B cell (primary cell): ENCODE data around the gene MEIOB.

Experiments
- CTCF ChIP-seq: fragments of 200-600 bp; IDR thresholded peaks from one replicate; pipeline ENCODE4 v1.8.0; 2022; ENCODE audit warnings: antibody characterized with exemption, mild to moderate bottlenecking
- EZH2 ChIP-seq: IDR thresholded peaks from 2 replicates; pipeline ENCODE4 v1.6.1; 2012; ENCODE audit warnings: borderline replicate concordance, low read depth, mild to moderate bottlenecking, moderate library complexity, low read length; ENCODE audit not compliant: insufficient read depth, poor library complexity, severe bottlenecking

- TF ChIP-seq CTCF (no peak), EZH2 (no peak)
Observed at GRCh38 chr16:1826691-1827573, 45.0 kb downstream of the MEIOB start, which contains the start of the genes FAHD1 and HAGH.
